CD14-positive monocyte (primary cell): ENCODE results near the gene TXNRD2. TPM values are rescaled to one million over a fixed set of nuclear protein-coding genes. Genes with fewer than 3 reads are reported as not detected.

Experiments
- DNase-seq, 3 donors: peaks; one replicate each; pipeline ENCODE4 v3.0.0-alpha.2; 2011 to 2022
- H2AFZ ChIP-seq: 2 replicates; pipeline ENCODE4 v1.6.0; 2012; ENCODE audit warnings: mild to moderate bottlenecking, low read depth, low read length, inconsistent platforms; ENCODE audit not compliant: insufficient read depth, poor library complexity, severe bottlenecking
- H3K27ac ChIP-seq, 2 donors: 1 replicate in 1 of 2; 2 replicates in 1 of 2; pipeline ENCODE4 v1.5.1; 2012 to 2013; ENCODE audit warnings: low read length in 2 of 2, control low read depth in 1 of 2, inconsistent platforms in 1 of 2, low read depth in 1 of 2, mild to moderate bottlenecking in 1 of 2
- H3K27me3 ChIP-seq, 2 donors: one replicate each; pipeline versions ENCODE4 v1.6.0 to v1.6.1; 2011 to 2013; ENCODE audit warnings: low read length in 2 of 2; ENCODE audit not compliant: control insufficient read depth in 2 of 2, insufficient read depth in 2 of 2
- H3K36me3 ChIP-seq, 2 donors: replicated peaks in 1 of 2; 1 replicate in 1 of 2; 2 replicates in 1 of 2; pipeline versions ENCODE4 v1.5.1 to v1.6.1; 2012 to 2013; ENCODE audit warnings: low read length in 2 of 2, control low read depth in 1 of 2, inconsistent platforms in 1 of 2, mild to moderate bottlenecking in 1 of 2; ENCODE audit not compliant: insufficient read depth in 2 of 2, control insufficient read depth in 1 of 2
- H3K4me1 ChIP-seq, 2 donors: 1 replicate in 1 of 2; 2 replicates in 1 of 2; pipeline versions ENCODE4 v1.5.1 to v1.6.1; 2012 to 2013; ENCODE audit warnings: low read length in 2 of 2, control low read depth in 1 of 2, inconsistent platforms in 1 of 2, mild to moderate bottlenecking in 1 of 2, moderate library complexity in 1 of 2; ENCODE audit not compliant: insufficient read depth in 2 of 2, control insufficient read depth in 1 of 2
- H3K4me2 ChIP-seq: replicated peaks from 2 replicates; pipeline ENCODE3; 2012; ENCODE audit warnings: low read length, moderate library complexity, mild to moderate bottlenecking; ENCODE audit not compliant: poor library complexity, severe bottlenecking; ENCODE audit errors: extremely low read depth
- H3K4me3 ChIP-seq, 3 experiments: fragments of 200-600 bp in 1 of 3; sonication (generic) in 1 of 3; replicated peaks in 1 of 3; 1 replicate in 2 of 3; 2 replicates in 1 of 3; pipeline ENCODE4 v1.5.1; 2011 to 2013; ENCODE audit warnings: low read length in 3 of 3, mild to moderate bottlenecking in 3 of 3, control low read depth in 2 of 3, low read depth in 2 of 3, inconsistent platforms in 1 of 3, moderate library complexity in 1 of 3
- H3K79me2 ChIP-seq: 2 replicates; pipeline ENCODE4 v1.6.0; 2012; ENCODE audit warnings: mild to moderate bottlenecking, control low read depth, inconsistent platforms, low read length, moderate library complexity; ENCODE audit not compliant: insufficient read depth
- H3K9ac ChIP-seq: 2 replicates; pipeline ENCODE4 v1.6.0; 2017; ENCODE audit warnings: low read length, mild to moderate bottlenecking; ENCODE audit not compliant: insufficient read depth, poor library complexity, severe bottlenecking
- H3K9me3 ChIP-seq, 2 donors: replicated peaks in 1 of 2; 1 replicate in 1 of 2; 2 replicates in 1 of 2; pipeline versions ENCODE4 v1.5.1 to v1.6.1; 2012 to 2013; ENCODE audit warnings: low read length in 2 of 2, control low read depth in 1 of 2; ENCODE audit not compliant: control insufficient read depth in 1 of 2, insufficient read depth in 1 of 2
- H4K20me1 ChIP-seq: 2 replicates; pipeline ENCODE4 v1.6.0; 2012; ENCODE audit warnings: mild to moderate bottlenecking, low read length, control low read depth, moderate library complexity; ENCODE audit not compliant: insufficient read depth
- H3K27ac Mint-ChIP-seq, 7 donors: one replicate each; pipeline ENCODE4 v1.8.0; 2020; ENCODE audit warnings: mild to moderate bottlenecking in 7 of 7, mixed read lengths in 7 of 7, moderate library complexity in 6 of 7, inconsistent platforms in 2 of 7
- H3K27me3 Mint-ChIP-seq, 3 donors: one replicate each; pipeline ENCODE4 v1.8.0; 2021 to 2022; ENCODE audit warnings: low read depth in 3 of 3, mild to moderate bottlenecking in 3 of 3, mixed read lengths in 3 of 3, moderate library complexity in 3 of 3, inconsistent platforms in 1 of 3
- H3K36me3 Mint-ChIP-seq, 2 donors: one replicate each; pipeline ENCODE4 v1.8.0; 2020; ENCODE audit warnings: mixed read lengths in 2 of 2, inconsistent platforms in 1 of 2, mild to moderate bottlenecking in 1 of 2
- H3K4me1 Mint-ChIP-seq: one replicate; pipeline ENCODE4 v1.8.0; 2020; ENCODE audit warnings: mild to moderate bottlenecking, mixed read lengths
- H3K4me3 Mint-ChIP-seq, 2 donors: one replicate each; pipeline ENCODE4 v1.8.0; 2020; ENCODE audit warnings: mild to moderate bottlenecking in 2 of 2, mixed read lengths in 2 of 2, moderate library complexity in 1 of 2
- H3K9me3 Mint-ChIP-seq, 7 donors: one replicate each; pipeline ENCODE4 v1.8.0; 2020 to 2022; ENCODE audit warnings: mixed read lengths in 7 of 7, mild to moderate bottlenecking in 6 of 7, moderate library complexity in 6 of 7, inconsistent platforms in 2 of 7
- CTCF ChIP-seq: fragments of 200-600 bp; IDR thresholded peaks from one replicate; pipeline ENCODE4 v1.8.0; 2022; ENCODE audit warnings: antibody characterized with exemption, mild to moderate bottlenecking
- WGBS: methylation state at CpG from one replicate; pipeline ENCODE4 v1.1.5; 2013; ENCODE audit warnings: missing lambda C conversion rate; ENCODE audit not compliant: insufficient coverage; 5-methylcytosine and 5-hydroxymethylcytosine counted together
- intact Hi-C, 2 donors: fragments of 100-400 bp; cut with micrococcal nuclease; formaldehyde crosslinking; loops; one replicate each; pipeline versions ENCODE4 v1.15.0 to v1.15.1; 2023
- polyA plus RNA-seq, 3 donors: library from polyadenylated mRNA; depleted of rRNA in 1 of 3; unstranded in 2 of 3; stranded (reverse) in 1 of 3; fragments of 300-500 nt in 2 of 3; fragments of >200 nt in 1 of 3; fragmentation: Illumina TruSeq in 2 of 3; gene quantifications; 1 replicate in 2 of 3; 2 replicates in 1 of 3; pipeline ENCODE4 v1.2.3, GENCODE V29; 2012 to 2021

TXNRD2 gene
- polyA plus RNA-seq, 3 donors: 24.9 to 54.9 (median 30.8) TPM

GRCh38 chr22:19959587-19960490, 18.2 kb upstream of the TXNRD2 start:
- H2AFZ ChIP-seq: no peak overlapping the region
- no peaks in the 10 kb centered on the region for H3K9me3 ChIP-seq
- H3K27ac ChIP-seq: no peak overlapping the region
- intact Hi-C loops: no loop called here
- no peaks in the 10 kb centered on the region for H3K4me1 ChIP-seq
- no peak overlapping the region for H3K9ac ChIP-seq
- H3K4me2 ChIP-seq: no peak overlapping the region
- 78% methylated on average over 11 of the region's 13 CpGs for WGBS
- H3K27me3 ChIP-seq: no peaks in the 10 kb centered on the region
- Mint-ChIP-seq H3K27me3 (peaks cover 0 to 3% (median 0%) of the 10 kb centered on the region in 3 donors), H3K9me3 (no peaks in the 10 kb centered on the region), H3K4me3 (no peak overlapping the region), H3K27ac (no peak overlapping the region), H3K4me1 (peaks cover 12% of the 10 kb centered on the region), H3K36me3 (peaks cover 22 to 47% of the 10 kb centered on the region in 2 donors)
- peaks cover 9% of the 10 kb centered on the region for H3K79me2 ChIP-seq
- peaks cover 33 to 43% of the 10 kb centered on the region in 2 donors for H3K36me3 ChIP-seq
- DNase-seq: no peak
- no peak for TF ChIP-seq CTCF
- peaks cover 82% of the 10 kb centered on the region for H4K20me1 ChIP-seq
- H3K4me3 ChIP-seq: no peak overlapping the region

GRCh38 chr22:19959043-19959586, 17.5 kb upstream of the TXNRD2 start:
- peaks cover 15 to 42% of the 10 kb centered on the region in 2 donors for H3K36me3 Mint-ChIP-seq
- H3K36me3 ChIP-seq: peaks cover 26 to 36% of the 10 kb centered on the region in 2 donors
- H4K20me1 ChIP-seq: peaks cover 85% of the 10 kb centered on the region
- no peaks in the 10 kb centered on the region for H3K9me3 ChIP-seq
- H3K4me1 Mint-ChIP-seq: peaks cover 12% of the 10 kb centered on the region
- no peak overlapping the region for H3K4me3 ChIP-seq
- H3K9me3 Mint-ChIP-seq: peaks cover 0 to 3% (median 0%) of the 10 kb centered on the region in 7 donors
- 88% methylated on average over 20 of the region's 30 CpGs for WGBS
- DNase-seq: no peak
- no peak for TF ChIP-seq CTCF
- H3K4me2 ChIP-seq: peak overlapping the region; percentile 6
- H3K27ac ChIP-seq: no peak overlapping the region
- no peak overlapping the region for H2AFZ ChIP-seq
- peaks cover 9% of the 10 kb centered on the region for H3K79me2 ChIP-seq
- H3K4me1 ChIP-seq: no peaks in the 10 kb centered on the region
- H3K27me3 Mint-ChIP-seq: peaks cover 0 to 3% (median 0%) of the 10 kb centered on the region in 3 donors
- no peak overlapping the region for H3K27ac Mint-ChIP-seq
- no peak overlapping the region for H3K9ac ChIP-seq
- H3K4me3 Mint-ChIP-seq: no peak overlapping the region
- intact Hi-C loops: no loop called here
- no peaks in the 10 kb centered on the region for H3K27me3 ChIP-seq
